Measurements from ENCODE around the gene STAT5A. TPM values are rescaled to one million over a fixed set of nuclear protein-coding genes. Genes with fewer than 3 reads are reported as not detected.
"Not testable (repeated sequence)": the region's sequence is repeated elsewhere in the genome, so short reads cannot be mapped to it uniquely, and the experiment has no call there.

STAT5A gene
- total RNA-seq, 1 donor, result 35.5 TPM

GRCh38 chr17:42359133-42359532, 70.8 kb downstream of the STAT5A start:
- peaks cover 42% of the 10 kb centered on the region for H3K4me1 ChIP-seq (ENCODE audit: insufficient read depth, low read length)
- H3K27me3 ChIP-seq (ENCODE audit: insufficient read depth, low read length), result no peaks in the 10 kb centered on the region
- H3K9me3 ChIP-seq (ENCODE audit: low read depth, low read length), result no peaks in the 10 kb centered on the region
- peaks cover 12% of the 10 kb centered on the region for H3K36me3 ChIP-seq (ENCODE audit: insufficient read depth, low read length)
- TF ChIP-seq, protein P1, sequence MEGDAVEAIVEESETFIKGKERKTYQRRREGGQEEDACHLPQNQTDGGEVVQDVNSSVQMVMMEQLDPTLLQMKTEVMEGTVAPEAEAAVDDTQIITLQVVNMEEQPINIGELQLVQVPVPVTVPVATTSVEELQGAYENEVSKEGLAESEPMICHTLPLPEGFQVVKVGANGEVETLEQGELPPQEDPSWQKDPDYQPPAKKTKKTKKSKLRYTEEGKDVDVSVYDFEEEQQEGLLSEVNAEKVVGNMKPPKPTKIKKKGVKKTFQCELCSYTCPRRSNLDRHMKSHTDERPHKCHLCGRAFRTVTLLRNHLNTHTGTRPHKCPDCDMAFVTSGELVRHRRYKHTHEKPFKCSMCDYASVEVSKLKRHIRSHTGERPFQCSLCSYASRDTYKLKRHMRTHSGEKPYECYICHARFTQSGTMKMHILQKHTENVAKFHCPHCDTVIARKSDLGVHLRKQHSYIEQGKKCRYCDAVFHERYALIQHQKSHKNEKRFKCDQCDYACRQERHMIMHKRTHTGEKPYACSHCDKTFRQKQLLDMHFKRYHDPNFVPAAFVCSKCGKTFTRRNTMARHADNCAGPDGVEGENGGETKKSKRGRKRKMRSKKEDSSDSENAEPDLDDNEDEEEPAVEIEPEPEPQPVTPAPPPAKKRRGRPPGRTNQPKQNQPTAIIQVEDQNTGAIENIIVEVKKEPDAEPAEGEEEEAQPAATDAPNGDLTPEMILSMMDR (IDR thresholded peaks at IDR 0.05; ENCODE audit: extremely low read depth, low read depth, low read length), result no peak
- no peak for DNase-seq (ENCODE audit: insufficient read length, low spot score, missing footprints)
- peaks cover 50% of the 10 kb centered on the region for H4K20me1 ChIP-seq (ENCODE audit: insufficient read depth, low read length)
- H3K27ac ChIP-seq (ENCODE audit: low read depth, low read length), result no peak overlapping the region
- no peak overlapping the region for H3K4me2 ChIP-seq (ENCODE audit: insufficient read depth, low read length)
- no peak overlapping the region for H2AFZ ChIP-seq (ENCODE audit: low read length)
- H3K79me2 ChIP-seq (ENCODE audit: insufficient read depth, low read length), result peaks cover 88% of the 10 kb centered on the region
- no peak overlapping the region for H3K4me3 ChIP-seq (ENCODE audit: insufficient read depth, low read length)

GRCh38 chr17:42360388-42360787, 72.1 kb downstream of the STAT5A start:
- not testable (repeated sequence) for H3K4me2 ChIP-seq (ENCODE audit: insufficient read depth, low read length); H3K27me3 ChIP-seq (ENCODE audit: insufficient read depth, low read length); H3K9me3 ChIP-seq (ENCODE audit: low read depth, low read length); H3K4me3 ChIP-seq (ENCODE audit: insufficient read depth, low read length); H2AFZ ChIP-seq (ENCODE audit: low read length); DNase-seq (ENCODE audit: insufficient read length, low spot score, missing footprints)
- Histone ChIP-seq H4K20me1 (ENCODE audit: insufficient read depth, low read length) (peaks cover 55% of the 10 kb centered on the region), H3K79me2 (ENCODE audit: insufficient read depth, low read length) (peaks cover 85% of the 10 kb centered on the region), H3K4me1 (ENCODE audit: insufficient read depth, low read length) (peaks cover 46% of the 10 kb centered on the region), H3K27ac (ENCODE audit: low read depth, low read length) (peak overlapping the region; percentile 1), H3K36me3 (ENCODE audit: insufficient read depth, low read length) (peaks cover 12% of the 10 kb centered on the region)

Other genes with a start within 250 kb of the STAT5A start
- gene C17orf113, start 237.9 kb upstream of the STAT5A start, total RNA-seq, result under 0.01 and 0.29 TPM in 2 replicates
- not detected in 2 replicates for gene ZNF385C, start 190.0 kb upstream of the STAT5A start, total RNA-seq
- 18.5 and 23.0 TPM in 2 replicates for gene DHX58, start 175.8 kb upstream of the STAT5A start, total RNA-seq
- gene KAT2A, start 167.1 kb upstream of the STAT5A start, total RNA-seq, result 8.3 and 9.0 TPM in 2 replicates
- not detected in 2 replicates for gene HSPB9, start 165.7 kb upstream of the STAT5A start, total RNA-seq
- gene RAB5C, start 133.5 kb upstream of the STAT5A start, total RNA-seq, result 80.0 and 90.5 TPM in 2 replicates
- gene KCNH4, start 107.4 kb upstream of the STAT5A start, total RNA-seq, result not detected in 2 replicates
- not detected in 2 replicates for gene HCRT, start 103.0 kb upstream of the STAT5A start, total RNA-seq
- 26.8 and 31.8 TPM in 2 replicates for gene GHDC, start 94.0 kb upstream of the STAT5A start, total RNA-seq
- 22.8 and 23.6 TPM in 2 replicates for gene STAT5B, start 12.1 kb upstream of the STAT5A start, total RNA-seq
- gene STAT3, start 99.9 kb downstream of the STAT5A start, total RNA-seq, result 197 and 206 TPM in 2 replicates
- gene CAVIN1, start 134.8 kb downstream of the STAT5A start, total RNA-seq, result 861 and 988 TPM in 2 replicates
- 52.5 and 53.9 TPM in 2 replicates for gene ATP6V0A1, start 170.4 kb downstream of the STAT5A start, total RNA-seq
- gene NAGLU, start 247.7 kb downstream of the STAT5A start, total RNA-seq, result 91.6 and 99.0 TPM in 2 replicates